A549 (cell line): ENCODE data around the gene KIF5B. TPM values are rescaled to one million over a fixed set of nuclear protein-coding genes. Genes with fewer than 3 reads are reported as not detected.

Experiments used
- ATAC-seq, 2 experiments: fragments of 200-7000 bp in 1 of 2; fragments of >200 bp in 1 of 2; cut with Nextera tagmentation in 1 of 2; cut with Tn5 transposase in 1 of 2; 3 replicates each; pipeline versions ENCODE4 v1.8.0 to v1.9.1; 2018 to 2020; ENCODE audit warnings: mild to moderate bottlenecking in 1 of 2, moderate library complexity in 1 of 2
- CTCF ChIA-PET: fragments of 300-600 bp; sonication (Branson Sonifier 250); formaldehyde crosslinking; extraction: SDS; loops from one replicate; lab custom pipeline; 2021; ENCODE audit warnings: antibody characterized with exemption, inconsistent platforms; lab: Yijun Ruan, JAX
- POLR2A ChIA-PET: fragments of 350-600 bp; formaldehyde crosslinking; extraction: SDS; loops from one replicate; lab custom pipeline; 2021; ENCODE audit warnings: antibody characterized with exemption, inconsistent platforms; lab: Yijun Ruan, JAX
- DNase-seq, 2 experiments: peaks; one replicate each; pipeline versions ENCODE4 v3.0.0 to v3.0.0-alpha.2; 2011 to 2016; ENCODE audit warnings: low read depth in 1 of 2, low spot score in 1 of 2
- FAIRE-seq: peaks from 2 replicates; lab custom pipeline; 2011; peaks lifted over from hg19 to GRCh38; lab: Jason Lieb, UNC
- H3K27ac ChIP-seq, 2 experiments: fragments of >200 bp; sonication (Bioruptor Twin); formaldehyde crosslinking; 3 replicates each; pipeline ENCODE4 v1.5.1; 2016 to 2017
- H3K4me1 ChIP-seq: fragments of >200 bp; sonication (Bioruptor Twin); formaldehyde crosslinking; 3 replicates; pipeline ENCODE4 v1.6.1; 2016
- H3K4me2 ChIP-seq: fragments of >200 bp; sonication (Bioruptor Twin); formaldehyde crosslinking; 3 replicates; pipeline ENCODE4 v1.6.1; 2016
- H3K4me3 ChIP-seq: fragments of >200 bp; sonication (Bioruptor Twin); formaldehyde crosslinking; 3 replicates; pipeline ENCODE4 v1.5.1; 2016
- H3K9me3 ChIP-seq: fragments of >200 bp; sonication (Bioruptor Twin); formaldehyde crosslinking; 3 replicates; pipeline ENCODE4 v1.6.1; 2016
- CBX2 ChIP-seq: fragments of 200-600 bp; sonication (generic); IDR thresholded peaks from 2 replicates; pipeline ENCODE4 v1.6.1; 2016; ENCODE audit warnings: low read depth, mild to moderate bottlenecking, borderline replicate concordance
- CBX8 ChIP-seq: fragments of 200-600 bp; sonication (generic); IDR thresholded peaks from 2 replicates; pipeline ENCODE4 v1.6.1; 2016
- CEBPB ChIP-seq, 2 experiments: fragments of >200 bp in 1 of 2; sonication (Bioruptor Twin) in 1 of 2; formaldehyde crosslinking in 1 of 2; IDR thresholded peaks; 2 replicates each; pipeline ENCODE4 v1.6.1; 2012 to 2016
- EHMT2 ChIP-seq: fragments of 200-600 bp; sonication (generic); IDR thresholded peaks from 2 replicates; pipeline ENCODE4 v1.6.1; 2016; ENCODE audit warnings: antibody characterized with exemption, low read depth, mild to moderate bottlenecking, moderate library complexity
- ESRRA ChIP-seq: fragments of 150-350 bp; IDR thresholded peaks from 2 replicates; pipeline ENCODE4 v1.6.1; 2014; ENCODE audit warnings: mild to moderate bottlenecking, low read length, borderline replicate concordance
- FOSL2 ChIP-seq, 2 experiments: fragments of 450-650 bp in 1 of 2; fragments of >200 bp in 1 of 2; sonication (Bioruptor Twin) in 1 of 2; formaldehyde crosslinking; IDR thresholded peaks; 2 replicates each; pipeline versions ENCODE4 v1.5.0 to v1.6.1; 2016 to 2020; ENCODE audit warnings: mild to moderate bottlenecking in 1 of 2, moderate library complexity in 1 of 2
- FOXS1 ChIP-seq: fragments of 250-450 bp; sonication (Bioruptor Pico); IDR thresholded peaks from 2 replicates; pipeline ENCODE4 v1.5.0; 2020; ENCODE audit warnings: mild to moderate bottlenecking, moderate library complexity
- GATA3 ChIP-seq: IDR thresholded peaks from 2 replicates; pipeline ENCODE4 v1.6.1; 2012; ENCODE audit warnings: borderline replicate concordance
- HOXA7 ChIP-seq: fragments of 250-450 bp; sonication (Bioruptor Pico); IDR thresholded peaks from 2 replicates; pipeline ENCODE4 v1.5.0; 2020; ENCODE audit warnings: mild to moderate bottlenecking, moderate library complexity
- KDM5A ChIP-seq: fragments of 200-600 bp; sonication (generic); IDR thresholded peaks from 2 replicates; pipeline ENCODE4 v1.6.1; 2016; ENCODE audit warnings: antibody characterized with exemption, mild to moderate bottlenecking
- MYC ChIP-seq: IDR thresholded peaks from 2 replicates; pipeline ENCODE4 v1.6.1; 2012; ENCODE audit warnings: mild to moderate bottlenecking, inconsistent platforms, low read length, improper control_type of control experiment, borderline replicate concordance
- NFE2L2 ChIP-seq: fragments of 150-350 bp; conservative IDR thresholded peaks from 2 replicates; pipeline ENCODE4 v1.6.1; 2014; ENCODE audit warnings: low read length
- NR3C1 ChIP-seq: fragments of >200 bp; sonication (Bioruptor Twin); formaldehyde crosslinking; IDR thresholded peaks from 3 replicates; pipeline ENCODE4 v1.6.1; 2017
- POLR2A ChIP-seq: IDR thresholded peaks from 2 replicates; pipeline ENCODE4 v1.6.1; 2012; ENCODE audit warnings: mild to moderate bottlenecking, low read length
- POLR2AphosphoS2 ChIP-seq: conservative IDR thresholded peaks from 2 replicates; pipeline ENCODE4 v1.6.1; 2012; ENCODE audit warnings: low read length, improper control_type of control experiment, inconsistent platforms
- RARB ChIP-seq: fragments of 250-450 bp; sonication (Bioruptor Pico); IDR thresholded peaks from 2 replicates; pipeline ENCODE4 v1.8.0; 2021; ENCODE audit warnings: mild to moderate bottlenecking, moderate library complexity
- RCOR1 ChIP-seq: fragments of 150-350 bp; IDR thresholded peaks from 2 replicates; pipeline ENCODE4 v1.6.1; 2014; ENCODE audit warnings: antibody characterized with exemption, low read length, low read depth
- RNF2 ChIP-seq: fragments of 200-600 bp; sonication (generic); IDR thresholded peaks from 2 replicates; pipeline ENCODE4 v1.6.1; 2016; ENCODE audit warnings: low read depth, mild to moderate bottlenecking, antibody characterized with exemption, moderate library complexity, borderline replicate concordance
- TP53 ChIP-seq: fragments of 250-450 bp; sonication (Bioruptor Pico); IDR thresholded peaks from 2 replicates; pipeline ENCODE4 v1.5.0; 2021; ENCODE audit warnings: mild to moderate bottlenecking, moderate library complexity
- ZC3H11A ChIP-seq: fragments of 450-650 bp; IDR thresholded peaks from 2 replicates; pipeline ENCODE4 v1.6.1; 2014; ENCODE audit warnings: antibody characterized with exemption, mild to moderate bottlenecking
- ZFP36 ChIP-seq: fragments of 450-650 bp; IDR thresholded peaks from 2 replicates; pipeline ENCODE4 v1.6.1; 2014; ENCODE audit warnings: borderline replicate concordance; ENCODE audit not compliant: partially characterized antibody
- ZSCAN20 ChIP-seq: fragments of 250-450 bp; sonication (Bioruptor Pico); IDR thresholded peaks from 2 replicates; pipeline ENCODE4 v1.8.0; 2022; ENCODE audit warnings: mild to moderate bottlenecking, moderate library complexity
- WGBS: methylation state at CpG from one replicate; pipeline ENCODE4 v1.1.6; 2017; ENCODE audit errors: missing lambda C conversion rate; 5-methylcytosine and 5-hydroxymethylcytosine counted together
- polyA plus RNA-seq, 4 experiments: library from polyadenylated mRNA; depleted of rRNA in 3 of 4; stranded (reverse); fragments of >200 nt; fragmentation: RNase III in 1 of 4; extraction: RNeasy Plus Mini Kit Qiagen cat#74134 plus additional on column Dnase treatment in 1 of 4; gene quantifications; 2 replicates in 3 of 4; 3 replicates in 1 of 4; pipeline ENCODE4 v1.2.3, GENCODE V29; 2011 to 2017
- TF ChIP-seq, protein P1 (sequence below): fragments of 250-450 bp; sonication (Bioruptor Pico); IDR thresholded peaks from 2 replicates; pipeline ENCODE4 v1.5.0; 2021; ENCODE audit warnings: mild to moderate bottlenecking, moderate library complexity, borderline replicate concordance
- TF ChIP-seq, protein P2 (sequence below): IDR thresholded peaks from 2 replicates; pipeline ENCODE4 v1.6.1; 2012
- TF ChIP-seq, protein P3 (sequence below): fragments of 450-650 bp; IDR thresholded peaks from 2 replicates; pipeline ENCODE4 v1.6.1; 2014; ENCODE audit warnings: antibody characterized with exemption
- TF ChIP-seq, protein P4 (sequence below): IDR thresholded peaks from 2 replicates; pipeline ENCODE4 v1.6.1; 2012

The KIF5B gene
- polyA plus RNA-seq, 2 of the 4 experiments (the other 2 are of a cell fraction): 81.9 to 124 TPM

DNA sequence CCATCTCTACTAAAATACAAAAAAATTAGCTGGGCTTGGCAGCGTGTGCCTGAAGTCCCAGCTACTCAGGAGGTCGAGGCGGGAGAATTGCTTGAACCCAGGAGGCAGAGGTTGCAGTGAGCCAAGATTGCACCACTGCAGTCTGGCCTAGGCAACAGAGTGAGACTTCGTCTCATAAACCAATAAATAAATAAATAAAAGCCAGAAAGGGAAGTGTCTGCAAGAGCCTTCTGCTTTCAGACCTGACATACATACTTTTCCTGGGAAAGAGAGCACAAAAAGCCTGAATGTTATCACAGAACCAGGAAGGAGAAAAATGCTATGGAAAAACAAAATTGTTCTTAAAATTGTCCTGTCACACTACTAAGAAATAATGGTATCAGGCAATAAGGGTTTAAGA lies 4.1 kb upstream of the KIF5B start:
- no peak overlapping the region for H3K4me2 ChIP-seq
- H3K4me3 ChIP-seq: no peak overlapping the region
- CTCF ChIA-PET: interaction anchor here (0.9 kb wide), 1 partner anchor 14 kb away, joined by 3 read pairs; no protein-coding TSS in a partner anchor
- no peaks in the 10 kb centered on the region for H3K4me1 ChIP-seq
- peaks cover 6% of the 10 kb centered on the region; the same call in 1 of the 3 replicates for H3K9me3 ChIP-seq
- no peak for DNase-seq
- 74% methylated on average over 4 of the region's 4 CpGs for WGBS
- no peak for FAIRE-seq
- no peak for ATAC-seq
- no peak overlapping the region for H3K27ac ChIP-seq
- POLR2A ChIA-PET: no interaction called here
- TF ChIP-seq ZSCAN20 (CRISPR knock-in tag): no peak
- TF ChIP-seq MYC: no peak
- TF ChIP-seq, protein P1, sequence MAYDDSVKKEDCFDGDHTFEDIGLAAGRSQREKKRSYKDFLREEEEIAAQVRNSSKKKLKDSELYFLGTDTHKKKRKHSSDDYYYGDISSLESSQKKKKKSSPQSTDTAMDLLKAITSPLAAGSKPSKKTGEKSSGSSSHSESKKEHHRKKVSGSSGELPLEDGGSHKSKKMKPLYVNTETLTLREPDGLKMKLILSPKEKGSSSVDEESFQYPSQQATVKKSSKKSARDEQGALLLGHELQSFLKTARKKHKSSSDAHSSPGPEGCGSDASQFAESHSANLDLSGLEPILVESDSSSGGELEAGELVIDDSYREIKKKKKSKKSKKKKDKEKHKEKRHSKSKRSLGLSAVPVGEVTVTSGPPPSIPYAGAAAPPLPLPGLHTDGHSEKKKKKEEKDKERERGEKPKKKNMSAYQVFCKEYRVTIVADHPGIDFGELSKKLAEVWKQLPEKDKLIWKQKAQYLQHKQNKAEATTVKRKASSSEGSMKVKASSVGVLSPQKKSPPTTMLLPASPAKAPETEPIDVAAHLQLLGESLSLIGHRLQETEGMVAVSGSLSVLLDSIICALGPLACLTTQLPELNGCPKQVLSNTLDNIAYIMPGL: no peak
- no peak for TF ChIP-seq POLR2AphosphoS2
- TF ChIP-seq GATA3: no peak

DNA sequence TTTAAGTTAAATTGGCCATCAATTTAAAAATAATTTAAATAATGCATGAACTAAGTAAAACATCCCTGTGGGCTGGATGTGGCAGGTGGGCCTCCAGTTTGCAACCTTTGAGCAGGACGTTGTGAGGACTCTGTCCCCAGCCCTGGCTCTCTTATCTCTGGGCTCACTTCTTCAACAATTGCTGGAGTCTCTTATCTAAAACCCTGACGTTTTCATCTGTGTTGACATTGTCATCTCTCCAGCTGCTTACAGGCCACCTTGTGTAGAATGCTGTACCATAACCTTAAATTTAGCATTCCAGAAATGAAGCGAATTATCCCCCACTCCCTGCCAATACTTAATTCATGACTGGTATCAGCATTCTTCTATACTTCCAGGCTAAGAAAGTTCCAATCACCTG lies 3.2 kb upstream of the KIF5B start:
- no peak for DNase-seq
- TF ChIP-seq, protein P2, sequence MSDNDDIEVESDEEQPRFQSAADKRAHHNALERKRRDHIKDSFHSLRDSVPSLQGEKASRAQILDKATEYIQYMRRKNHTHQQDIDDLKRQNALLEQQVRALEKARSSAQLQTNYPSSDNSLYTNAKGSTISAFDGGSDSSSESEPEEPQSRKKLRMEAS: no peak
- TF ChIP-seq KDM5A (no peak), MYC (no peak), CBX2 (no peak), CBX8 (no peak), POLR2AphosphoS2 (no peak), RCOR1 (no peak)
- TF ChIP-seq, protein P1: no peak
- TF ChIP-seq, protein P3, sequence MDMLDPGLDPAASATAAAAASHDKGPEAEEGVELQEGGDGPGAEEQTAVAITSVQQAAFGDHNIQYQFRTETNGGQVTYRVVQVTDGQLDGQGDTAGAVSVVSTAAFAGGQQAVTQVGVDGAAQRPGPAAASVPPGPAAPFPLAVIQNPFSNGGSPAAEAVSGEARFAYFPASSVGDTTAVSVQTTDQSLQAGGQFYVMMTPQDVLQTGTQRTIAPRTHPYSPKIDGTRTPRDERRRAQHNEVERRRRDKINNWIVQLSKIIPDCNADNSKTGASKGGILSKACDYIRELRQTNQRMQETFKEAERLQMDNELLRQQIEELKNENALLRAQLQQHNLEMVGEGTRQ: no peak
- Histone ChIP-seq H3K4me1 (no peaks in the 10 kb centered on the region), H3K27ac (no peak overlapping the region), H3K4me2 (no peak overlapping the region), H3K4me3 (no peak overlapping the region), H3K9me3 (no peaks in the 10 kb centered on the region)
- POLR2A ChIA-PET: no interaction called here
- WGBS: 53% methylated on average over 3 of the region's 3 CpGs
- ATAC-seq: no peak
- CTCF ChIA-PET: interaction anchor here (0.9 kb wide), 1 partner anchor 9 kb away, joined by 3 read pairs; no protein-coding TSS in a partner anchor
- no peak for FAIRE-seq

DNA sequence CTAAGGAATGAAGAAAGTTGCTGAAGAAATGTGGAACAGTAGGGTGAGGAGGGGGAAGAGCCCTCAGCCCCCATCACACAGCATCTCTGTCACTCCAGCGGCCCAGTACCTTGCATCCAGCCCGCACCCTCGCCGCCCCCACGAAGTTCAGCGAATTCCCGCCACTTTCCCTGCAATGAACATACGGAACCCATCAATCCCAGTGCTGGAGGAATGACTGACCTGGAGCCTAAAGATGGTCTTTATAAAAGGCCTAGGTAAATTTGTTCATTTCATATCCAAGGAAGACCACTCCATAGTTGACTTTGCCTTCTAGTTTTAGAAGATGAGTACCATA lies 779 bp upstream of the KIF5B start:
- ATAC-seq (no peak), FAIRE-seq (no peak), DNase-seq (no peak)
- peaks cover 21% of the 10 kb centered on the region for H3K4me1 ChIP-seq
- ChIA-PET POLR2A (interaction anchor here (1.0 kb wide), 2 partner anchors 55 to 82 kb away, joined by 3 to 6 read pairs; no protein-coding TSS in a partner anchor), CTCF (no interaction called here)
- peak overlapping the region; percentile 96 for H3K4me3 ChIP-seq
- no peak for TF ChIP-seq FOSL2 (IDR thresholded peaks at IDR 0.05)
- no peak for TF ChIP-seq FOSL2 (CRISPR knock-in tag; IDR thresholded peaks at IDR 0.05)
- TF ChIP-seq CBX2: no peak
- TF ChIP-seq, protein P4, sequence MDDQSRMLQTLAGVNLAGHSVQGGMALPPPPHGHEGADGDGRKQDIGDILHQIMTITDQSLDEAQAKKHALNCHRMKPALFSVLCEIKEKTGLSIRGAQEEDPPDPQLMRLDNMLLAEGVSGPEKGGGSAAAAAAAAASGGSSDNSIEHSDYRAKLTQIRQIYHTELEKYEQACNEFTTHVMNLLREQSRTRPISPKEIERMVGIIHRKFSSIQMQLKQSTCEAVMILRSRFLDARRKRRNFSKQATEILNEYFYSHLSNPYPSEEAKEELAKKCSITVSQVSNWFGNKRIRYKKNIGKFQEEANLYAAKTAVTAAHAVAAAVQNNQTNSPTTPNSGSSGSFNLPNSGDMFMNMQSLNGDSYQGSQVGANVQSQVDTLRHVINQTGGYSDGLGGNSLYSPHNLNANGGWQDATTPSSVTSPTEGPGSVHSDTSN: no peak
- no peak for TF ChIP-seq ESRRA
- no peak for TF ChIP-seq RARB (CRISPR knock-in tag)
- TF ChIP-seq CEBPB (IDR thresholded peaks at IDR 0.05): no peak
- no peak for TF ChIP-seq ZC3H11A
- no peak for TF ChIP-seq TP53 (CRISPR knock-in tag)
- TF ChIP-seq RNF2: no peak
- no peak for TF ChIP-seq GATA3
- no peak for TF ChIP-seq HOXA7 (CRISPR knock-in tag)
- no peak for TF ChIP-seq POLR2A
- TF ChIP-seq NFE2L2: no peak
- no peak for TF ChIP-seq MYC
- TF ChIP-seq EHMT2: no peak
- TF ChIP-seq NR3C1: no peak
- TF ChIP-seq, protein P3: no peak
- no peak for TF ChIP-seq ZFP36
- no peak for TF ChIP-seq POLR2AphosphoS2
- no peak for TF ChIP-seq FOXS1 (CRISPR knock-in tag)
- 75% methylated on average over 8 of the region's 8 CpGs for WGBS
- peak overlapping the region; percentile 99 to 100 for H3K27ac ChIP-seq
- H3K4me2 ChIP-seq: peak overlapping the region; percentile 72
- H3K9me3 ChIP-seq: no peaks in the 10 kb centered on the region
